Thoracic aorta (tissue), 2 donors: Measurements from ENCODE around the gene TIMP2. TPM values are rescaled to one million over a fixed set of nuclear protein-coding genes. Genes with fewer than 3 reads are reported as not detected.
"Not testable (repeated sequence)": the region's sequence is repeated elsewhere in the genome, so short reads cannot be mapped to it uniquely, and the experiment has no call there.

Source experiments
- ATAC-seq: fragments of 150-250 bp; one replicate; pipeline ENCODE4 v1.8.0; 2017; ENCODE audit warnings: low read depth; ENCODE audit not compliant: insufficient number of reproducible peaks, low FRiP score
- DNase-seq: peaks from one replicate; pipeline ENCODE4 v3.0.0-alpha.2; 2020; ENCODE audit warnings: low spot score
- H3K27ac ChIP-seq, 2 donors: fragments of 200-600 bp; sonication (generic); 1 replicate in 1 of 2; 2 replicates in 1 of 2; pipeline ENCODE4 v1.5.1; 2016; ENCODE audit warnings: mild to moderate bottlenecking in 2 of 2, moderate library complexity in 2 of 2
- H3K27me3 ChIP-seq: fragments of 200-600 bp; sonication (generic); replicated peaks from 2 replicates; pipeline ENCODE4 v1.6.0; 2016; ENCODE audit warnings: mild to moderate bottlenecking; ENCODE audit not compliant: insufficient read depth
- H3K36me3 ChIP-seq: fragments of 200-600 bp; sonication (generic); one replicate; pipeline ENCODE4 v1.5.1; 2016
- H3K4me1 ChIP-seq, 2 donors: fragments of 200-600 bp; sonication (generic); 1 replicate in 1 of 2; 2 replicates in 1 of 2; pipeline versions ENCODE4 v1.5.1 to v1.6.0; 2016; ENCODE audit warnings: low read depth in 2 of 2, mild to moderate bottlenecking in 1 of 2; ENCODE audit not compliant: control insufficient read depth in 1 of 2
- H3K4me3 ChIP-seq: fragments of 200-600 bp; sonication (generic); 2 replicates; pipeline ENCODE4 v1.5.1; 2016; ENCODE audit warnings: mild to moderate bottlenecking
- H3K9me3 ChIP-seq: fragments of 200-600 bp; sonication (generic); 2 replicates; pipeline ENCODE4 v1.5.1; 2016
- CTCF ChIP-seq: fragments of 200-600 bp; sonication (generic); IDR thresholded peaks from one replicate; pipeline ENCODE4 v1.5.1; 2019; ENCODE audit warnings: antibody characterized with exemption
- total RNA-seq, 2 donors: library from RNA; depleted of rRNA; stranded (reverse); fragments of >200 nt; gene quantifications; one replicate each; pipeline versions ENCODE4 v1.1.0 to v1.2.3, GENCODE V29; 2016

TIMP2 gene
- total RNA-seq, 2 donors from 2014 or later: 475 to 619 TPM

GRCh38 chr17:78878261-78878660, 46.9 kb downstream of the TIMP2 start:
- Histone ChIP-seq H3K4me3 (no peak overlapping the region), H3K27me3 (no peaks in the 10 kb centered on the region), H3K9me3 (no peaks in the 10 kb centered on the region), H3K27ac (peak overlapping the region in 1 of 2 donors; percentile 91), H3K4me1 (peaks cover 54 to 93% of the 10 kb centered on the region in 2 donors), H3K36me3 (no peaks in the 10 kb centered on the region)
- ATAC-seq (no peak), DNase-seq (no peak)
- no peak for TF ChIP-seq CTCF

- not testable (repeated sequence) for ATAC-seq, H3K9me3 ChIP-seq, H3K4me3 ChIP-seq, H3K27me3 ChIP-seq, DNase-seq, H3K27ac ChIP-seq, H3K36me3 ChIP-seq
- peaks cover 44 to 85% of the 10 kb centered on the region in 2 donors for H3K4me1 ChIP-seq
Measured at GRCh38 chr17:78876954-78877517, 48.2 kb downstream of the TIMP2 start.

GRCh38 chr17:78876094-78876597, 49.0 kb downstream of the TIMP2 start:
- H3K27me3 ChIP-seq: no peaks in the 10 kb centered on the region
- peaks cover 44 to 78% of the 10 kb centered on the region in 2 donors for H3K4me1 ChIP-seq
- peaks cover 6% of the 10 kb centered on the region for H3K36me3 ChIP-seq
- H3K4me3 ChIP-seq: no peak overlapping the region
- no peak for ATAC-seq
- TF ChIP-seq CTCF: no peak
- no peak for DNase-seq
- H3K27ac ChIP-seq: peak overlapping the region; percentile 6 to 59
- H3K9me3 ChIP-seq: no peaks in the 10 kb centered on the region

- H3K27ac ChIP-seq: peak overlapping the region; percentile 6 to 59
- peaks cover 41 to 71% of the 10 kb centered on the region in 2 donors for H3K4me1 ChIP-seq
- ATAC-seq: no peak
Measured at GRCh38 chr17:78875363-78876093, 49.7 kb downstream of the TIMP2 start.

DNA sequence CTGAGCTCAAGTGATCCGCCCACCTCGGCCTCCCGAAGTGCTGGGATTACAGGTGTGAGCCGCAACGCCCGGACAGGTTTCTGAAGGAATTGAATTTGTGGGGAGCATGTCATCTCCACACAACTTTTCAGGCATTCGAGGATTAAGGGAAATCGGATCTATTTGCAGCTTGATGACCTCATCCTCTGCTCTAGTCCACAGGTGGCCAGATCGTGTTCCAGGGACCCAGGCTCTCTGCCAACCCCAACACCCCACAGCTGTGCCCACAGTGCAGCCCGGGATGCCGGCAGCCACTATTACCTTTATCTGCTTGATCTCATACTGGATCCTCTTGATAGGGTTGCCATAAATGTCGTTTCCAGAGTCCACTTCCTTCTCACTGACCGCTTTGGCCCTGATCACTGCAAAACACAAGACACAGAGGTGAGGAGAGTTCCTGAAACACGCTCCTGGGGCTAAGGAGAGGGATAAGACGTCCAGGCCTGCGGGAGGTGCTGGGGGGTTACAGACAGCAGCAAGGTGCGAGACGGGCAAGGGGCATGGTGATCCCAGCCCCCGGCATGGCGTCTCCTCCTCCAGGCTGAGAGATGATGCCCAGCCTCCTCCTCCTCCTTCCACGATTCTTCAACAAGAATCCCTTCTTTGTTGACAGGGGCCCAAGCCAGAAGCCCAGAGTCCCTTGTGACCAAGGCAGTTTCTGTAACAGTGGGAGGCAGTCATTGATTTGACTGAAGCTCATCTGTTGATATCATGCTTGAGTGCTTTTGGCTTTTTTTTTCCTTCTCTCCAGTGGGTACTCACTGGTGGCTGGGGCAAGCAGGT, 51.5 kb downstream of the TIMP2 start:
- H3K4me1 ChIP-seq: peaks cover 30 to 53% of the 10 kb centered on the region in 2 donors
- DNase-seq (no peak), ATAC-seq (no peak)
- H3K36me3 ChIP-seq: peaks cover 27% of the 10 kb centered on the region
- peak overlapping the region; percentile 9 to 59 for H3K27ac ChIP-seq
- no peak for TF ChIP-seq CTCF
- H3K9me3 ChIP-seq: no peaks in the 10 kb centered on the region
- no peaks in the 10 kb centered on the region for H3K27me3 ChIP-seq
- H3K4me3 ChIP-seq: no peak overlapping the region

More at GRCh38 chr17:78875363-78876093, 49.7 kb downstream of the TIMP2 start:
- Histone ChIP-seq H3K4me3 (no peak overlapping the region), H3K36me3 (peaks cover 12% of the 10 kb centered on the region), H3K9me3 (no peaks in the 10 kb centered on the region), H3K27me3 (no peaks in the 10 kb centered on the region)
- no peak for TF ChIP-seq CTCF
- DNase-seq: no peak
